Measurements from ENCODE around the gene TLE4. TPM values are rescaled to one million over a fixed set of nuclear protein-coding genes. Genes with fewer than 3 reads are reported as not detected.
"Not testable (repeated sequence)": the region's sequence is repeated elsewhere in the genome, so short reads cannot be mapped to it uniquely, and the experiment has no call there.

TLE4 gene
- total RNA-seq: 64.1 and 98.3 TPM in 2 replicates
- 39.9 TPM for polyA plus RNA-seq (2012)

DNA sequence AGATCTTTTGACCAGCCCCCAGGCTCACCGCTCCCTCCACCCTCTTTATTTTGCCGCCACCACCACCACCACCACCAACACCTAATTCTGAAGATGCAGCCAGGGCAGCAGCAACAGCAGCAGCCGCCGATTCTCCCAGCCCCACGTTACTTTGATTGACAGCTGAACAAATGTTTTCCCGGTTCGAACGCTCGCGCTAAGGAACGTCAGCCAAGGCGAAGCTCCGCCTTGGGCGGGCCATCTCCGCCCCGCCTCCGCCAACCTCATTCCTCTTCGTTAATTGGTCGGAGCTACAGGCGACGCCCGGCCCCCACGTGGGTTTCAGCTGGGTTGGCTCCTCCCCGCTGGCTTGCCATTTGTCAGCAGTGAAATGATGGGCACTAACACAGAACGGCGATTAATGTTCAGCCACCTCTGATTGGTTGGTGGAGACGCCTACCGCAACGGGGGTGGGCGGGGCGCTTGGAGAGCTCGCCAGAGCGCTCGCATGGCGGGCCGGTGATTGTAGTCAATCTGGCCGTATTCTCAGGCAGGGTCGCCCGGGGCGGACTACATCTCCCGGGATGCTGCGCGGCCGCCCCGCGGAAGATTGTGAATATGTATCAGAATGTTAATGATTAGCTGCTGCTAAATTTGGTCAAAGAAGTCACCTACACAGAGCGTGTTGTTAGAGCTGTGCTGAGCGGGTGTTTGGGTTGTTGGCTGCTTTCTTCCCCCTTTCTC lies at the start of gene TLE4:
Gene TLE4, plus strand, starts transcription at position 657 of the 723 bp plus-strand sequence. CDS start 826 bp downstream, outside the sequence.
- DNase-seq (ENCODE audit: low read depth): peak; percentile 100

GRCh38 chr9:79522793-79523192 lies 49.0 kb upstream of the TLE4 start:
- no peak for DNase-seq (ENCODE audit: low read depth)

GRCh38 chr9:79524266-79524665 lies 47.5 kb upstream of the TLE4 start:
- DNase-seq (ENCODE audit: low read depth): peak; percentile 8

GRCh38 chr9:79526149-79526672 lies 45.6 kb upstream of the TLE4 start:
- no peak for DNase-seq (ENCODE audit: low read depth)

GRCh38 chr9:79535534-79535933 lies 36.2 kb upstream of the TLE4 start:
- peak; percentile 10 for DNase-seq (ENCODE audit: low read depth)

DNA sequence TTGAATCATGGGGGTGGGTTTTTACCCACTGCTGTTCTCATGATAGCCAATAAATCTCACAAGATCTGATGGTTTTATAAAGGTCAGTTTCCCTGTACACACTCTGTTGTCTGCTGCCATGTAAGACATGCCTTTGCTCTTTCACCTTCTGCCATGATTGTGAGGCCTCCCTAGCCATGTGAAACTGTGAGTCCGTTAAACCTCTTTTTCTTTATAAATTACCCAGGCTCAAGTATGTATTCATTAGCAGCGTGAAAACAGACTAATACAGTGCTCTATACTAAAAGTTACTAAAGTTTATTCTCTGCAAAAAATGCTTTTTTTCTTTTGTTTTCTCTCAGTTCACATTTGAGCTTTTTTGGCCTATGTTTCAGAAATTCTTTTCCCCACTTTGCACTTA lies 33.9 kb upstream of the TLE4 start:
- DNase-seq (ENCODE audit: low read depth): no peak

- DNase-seq (ENCODE audit: low read depth): peak; percentile 85
These were observed 28.8 kb upstream of the TLE4 start for GRCh38 chr9:79542735-79543620.

DNA sequence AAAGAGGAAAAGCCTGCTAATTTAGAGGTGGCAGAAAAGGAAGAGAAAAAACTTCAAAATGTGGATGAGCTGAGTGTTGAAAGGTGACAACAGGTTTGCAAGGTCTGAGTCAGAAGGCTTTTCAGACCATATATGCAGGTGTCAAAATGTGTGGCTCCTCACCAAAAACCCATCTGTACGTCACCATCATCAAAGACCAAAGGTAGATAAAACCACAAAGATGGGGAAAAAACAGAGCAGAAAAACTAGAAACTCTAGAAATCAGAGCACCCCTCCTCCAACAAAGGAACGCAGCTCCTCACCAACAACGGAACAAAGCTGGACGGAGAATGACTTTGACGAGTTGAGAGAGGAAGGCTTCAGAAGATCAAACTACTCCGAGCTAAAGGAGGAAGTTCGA lies 27.4 kb upstream of the TLE4 start:
- not testable (repeated sequence) for DNase-seq (ENCODE audit: low read depth)

- no peak for DNase-seq (ENCODE audit: low read depth)
These were observed 20.2 kb upstream of the TLE4 start for GRCh38 chr9:79551586-79551985.

DNA sequence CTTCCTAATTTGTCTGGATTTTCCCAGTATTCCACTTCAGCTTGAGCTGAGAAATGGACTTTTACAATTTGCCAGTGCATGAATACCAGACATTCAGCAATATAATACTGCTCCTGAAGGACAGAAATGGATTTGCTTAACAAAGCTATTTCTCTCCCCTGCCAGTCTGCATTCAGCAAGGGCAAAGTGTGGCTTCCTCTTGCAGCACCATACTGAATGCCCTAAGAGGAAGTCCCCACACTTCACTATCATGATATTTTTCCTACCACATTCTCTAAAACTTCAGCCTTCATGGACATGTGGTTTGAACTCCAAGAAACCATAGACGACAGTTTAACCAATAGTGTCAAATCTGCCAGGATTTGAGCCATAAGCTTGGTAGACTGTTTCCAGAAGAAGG lies 19.8 kb upstream of the TLE4 start:
- no peak for DNase-seq (ENCODE audit: low read depth)

GRCh38 chr9:79555474-79556089 lies 16.2 kb upstream of the TLE4 start:
- no peak for DNase-seq (ENCODE audit: low read depth)

- no peak for DNase-seq (ENCODE audit: low read depth)
These were observed 12.1 kb upstream of the TLE4 start for GRCh38 chr9:79559495-79560181.

DNA sequence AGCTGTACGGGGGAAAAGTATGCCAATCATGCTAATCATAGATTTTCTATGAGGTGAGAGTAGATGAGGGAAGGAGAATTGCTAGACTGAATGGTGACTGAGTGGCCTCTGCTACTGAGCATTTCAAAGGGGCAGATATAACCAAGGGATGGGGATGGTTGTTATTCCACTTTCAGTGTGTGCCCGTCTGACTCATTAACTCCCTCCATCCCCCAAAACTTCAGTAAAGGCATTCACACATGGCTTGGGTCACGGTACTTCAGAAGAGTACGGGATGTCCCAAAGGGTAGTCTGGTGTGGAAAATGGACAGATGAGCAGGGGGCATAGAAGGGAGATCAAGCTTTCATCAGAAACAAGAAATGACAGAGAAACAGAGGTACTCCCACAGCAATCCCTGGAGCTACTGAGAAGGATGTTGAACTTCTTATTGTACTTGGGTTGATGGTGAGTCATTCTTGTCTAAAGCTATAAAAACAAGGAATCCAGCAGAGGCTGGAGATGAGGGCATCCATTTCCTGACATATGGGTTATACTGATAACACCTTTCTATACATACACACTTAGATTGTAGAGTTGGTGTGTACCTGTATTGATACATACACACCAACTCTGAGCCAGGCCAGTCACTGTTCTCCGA lies 8.9 kb upstream of the TLE4 start:
- no peak for DNase-seq (ENCODE audit: low read depth)

- no peak for DNase-seq (ENCODE audit: low read depth)
These were observed 7.7 kb upstream of the TLE4 start for GRCh38 chr9:79564105-79564504.

GRCh38 chr9:79565245-79565644 lies 6.5 kb upstream of the TLE4 start:
- peak; percentile 24 for DNase-seq (ENCODE audit: low read depth)

DNA sequence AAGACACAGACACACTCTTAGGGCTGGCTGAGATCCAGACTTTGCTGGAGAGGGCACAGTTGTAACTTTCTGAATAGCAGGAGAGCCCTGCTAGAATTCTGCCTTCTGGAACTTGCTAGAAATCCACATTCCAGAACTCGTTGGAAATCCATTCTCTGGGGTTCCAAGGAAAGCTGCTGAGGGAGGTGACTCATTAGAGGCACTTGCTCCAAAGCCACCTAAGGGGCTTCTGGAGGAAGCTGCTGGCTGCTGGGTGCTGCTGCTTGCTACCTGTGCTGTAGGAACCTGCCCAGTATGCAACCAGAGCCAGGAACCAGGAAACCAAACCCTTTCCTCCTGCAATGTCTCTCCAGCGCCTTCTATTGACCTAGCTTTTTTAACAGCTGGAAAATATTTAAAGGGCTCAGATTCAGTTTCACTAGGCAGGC lies 4.1 kb upstream of the TLE4 start:
- no peak for DNase-seq (ENCODE audit: low read depth)

DNA sequence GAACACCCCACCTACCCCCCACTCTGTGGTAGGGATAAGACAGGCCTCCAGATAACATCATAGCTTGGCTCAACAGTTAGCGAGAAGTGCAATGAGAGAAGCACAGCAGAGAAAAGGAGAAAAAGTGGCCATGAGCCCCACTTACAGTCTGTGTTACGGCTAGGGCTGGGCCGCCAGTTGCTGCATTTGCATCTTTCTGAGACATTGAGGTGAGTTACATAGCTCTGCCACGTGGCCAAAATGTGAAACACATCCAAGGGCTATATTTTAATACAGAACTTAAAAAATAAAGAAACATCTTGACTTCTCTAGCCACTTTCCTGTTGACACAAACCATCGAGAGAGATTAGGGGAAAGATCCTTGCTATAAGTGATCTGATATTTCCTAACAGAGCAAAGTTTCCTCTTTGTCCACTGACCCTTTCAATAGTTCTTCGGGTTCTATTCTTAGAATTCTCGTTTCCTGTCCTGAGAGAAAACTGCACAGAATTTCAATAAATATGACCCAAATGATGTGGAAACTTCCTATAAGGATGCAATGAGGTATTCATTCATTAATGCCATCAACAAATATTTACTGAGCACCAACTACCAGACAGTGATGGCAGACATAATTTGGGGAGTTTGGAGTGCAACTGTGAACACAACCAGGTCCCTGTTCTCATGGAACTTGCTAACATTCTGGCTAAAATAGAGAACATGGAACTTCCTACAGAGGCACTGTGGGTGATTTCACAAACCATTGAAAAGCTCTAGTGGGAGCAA lies 3.2 kb upstream of the TLE4 start:
- DNase-seq (ENCODE audit: low read depth): no peak

DNA sequence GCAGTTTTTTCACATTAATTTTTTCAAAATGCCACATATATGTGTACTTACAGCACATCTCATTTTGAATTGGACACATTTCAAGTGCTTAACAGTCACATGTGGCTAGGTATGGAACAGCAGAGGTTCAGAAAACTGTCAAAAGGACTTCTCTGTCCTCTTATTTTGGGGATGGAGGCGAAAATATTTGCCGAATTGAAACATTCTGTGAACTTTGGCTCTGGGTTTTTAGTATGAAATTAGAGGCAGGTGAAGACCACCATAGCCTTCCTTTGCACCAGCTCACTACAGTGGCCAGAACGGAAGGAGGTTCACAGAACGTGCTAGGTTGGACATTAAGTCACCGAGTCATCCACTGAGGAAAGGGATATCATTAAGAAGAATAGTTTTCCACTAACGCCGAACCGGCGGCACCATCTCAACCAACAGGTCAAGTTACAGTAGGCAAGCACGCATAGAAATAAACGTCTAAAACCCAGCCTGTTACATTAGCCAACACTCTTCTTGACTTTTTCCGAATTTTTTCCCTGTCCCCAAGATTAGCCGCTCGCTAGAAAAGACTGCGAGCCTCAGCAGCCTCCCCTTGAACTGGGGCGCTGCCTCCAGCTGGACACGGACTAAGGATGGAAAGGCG lies 1.8 kb upstream of the TLE4 start:
- DNase-seq (ENCODE audit: low read depth): no peak

Data from myocyte (in vitro differentiated cells).